ENCODE measurements around the gene LOXL1.

DNA sequence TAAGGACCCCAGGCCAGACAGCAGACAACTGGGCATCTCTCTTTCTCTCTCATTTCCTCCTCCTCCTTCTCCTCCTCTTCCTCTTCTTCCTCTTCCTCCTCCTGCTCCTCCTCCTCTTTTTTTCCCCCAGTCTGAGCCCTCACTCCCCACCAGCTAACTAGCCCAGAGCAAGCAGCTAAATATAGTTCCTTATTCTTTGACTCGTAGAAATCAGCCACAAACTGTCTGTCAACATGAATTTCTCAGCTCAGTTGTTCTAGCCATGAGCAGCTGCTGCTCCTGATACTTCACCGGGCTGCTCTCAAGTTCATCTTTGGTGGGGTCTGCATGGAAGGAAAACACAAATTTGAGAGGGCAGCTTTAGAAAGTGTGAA is 19.2 kb upstream of the LOXL1 start:
- TF ChIP-seq, protein P1, sequence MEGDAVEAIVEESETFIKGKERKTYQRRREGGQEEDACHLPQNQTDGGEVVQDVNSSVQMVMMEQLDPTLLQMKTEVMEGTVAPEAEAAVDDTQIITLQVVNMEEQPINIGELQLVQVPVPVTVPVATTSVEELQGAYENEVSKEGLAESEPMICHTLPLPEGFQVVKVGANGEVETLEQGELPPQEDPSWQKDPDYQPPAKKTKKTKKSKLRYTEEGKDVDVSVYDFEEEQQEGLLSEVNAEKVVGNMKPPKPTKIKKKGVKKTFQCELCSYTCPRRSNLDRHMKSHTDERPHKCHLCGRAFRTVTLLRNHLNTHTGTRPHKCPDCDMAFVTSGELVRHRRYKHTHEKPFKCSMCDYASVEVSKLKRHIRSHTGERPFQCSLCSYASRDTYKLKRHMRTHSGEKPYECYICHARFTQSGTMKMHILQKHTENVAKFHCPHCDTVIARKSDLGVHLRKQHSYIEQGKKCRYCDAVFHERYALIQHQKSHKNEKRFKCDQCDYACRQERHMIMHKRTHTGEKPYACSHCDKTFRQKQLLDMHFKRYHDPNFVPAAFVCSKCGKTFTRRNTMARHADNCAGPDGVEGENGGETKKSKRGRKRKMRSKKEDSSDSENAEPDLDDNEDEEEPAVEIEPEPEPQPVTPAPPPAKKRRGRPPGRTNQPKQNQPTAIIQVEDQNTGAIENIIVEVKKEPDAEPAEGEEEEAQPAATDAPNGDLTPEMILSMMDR (conservative IDR thresholded peaks at IDR 0.05; ENCODE audit: low read depth, low read length): no peak
- TF ChIP-seq EZH2 (IDR thresholded peaks at IDR 0.05; ENCODE audit: borderline replicate concordance, low read depth, low read length, poor library complexity, severe bottlenecking): no peak

Measured in A673 (cell line).